ENCODE data around the gene COMMD10.

Gene COMMD10

GRCh38 chr5:116315531-116315930 is 230.7 kb downstream of the COMMD10 start:
- no peaks in the 10 kb centered on the region for H3F3A ChIP-seq (ENCODE audit: insufficient read depth)
- H4K20me1 ChIP-seq (ENCODE audit: low read depth, low read length) = no peaks in the 10 kb centered on the region
- no peaks in the 10 kb centered on the region for H3K27me3 ChIP-seq (ENCODE audit: low read length)
- H3K9me2 ChIP-seq (replicated peaks; ENCODE audit: insufficient read depth, low read length) = no peaks in the 10 kb centered on the region
- TF ChIP-seq CTCF (IDR thresholded peaks at IDR 0.05; ENCODE audit: insufficient read depth, low read length, poor library complexity, severe bottlenecking) = no peak
- no peak for TF ChIP-seq EZH2phosphoT487 (conservative IDR thresholded peaks at IDR 0.05; ENCODE audit: low read length)
- no peak overlapping the region for H2AFZ ChIP-seq (ENCODE audit: low read depth, low read length, severe bottlenecking)
- H3K79me2 ChIP-seq (ENCODE audit: insufficient read depth, low read length) = no peaks in the 10 kb centered on the region
- H3K4me2 ChIP-seq (ENCODE audit: low read depth, low read length, poor library complexity, severe bottlenecking) = no peak overlapping the region
- H3K9ac ChIP-seq (ENCODE audit: low read length) = no peak overlapping the region
- H3K27ac ChIP-seq (ENCODE audit: low read depth, low read length) = no peak overlapping the region
- H3K4me3 ChIP-seq (ENCODE audit: insufficient read depth, low read length, poor library complexity, severe bottlenecking) = no peak overlapping the region
- H3K36me3 ChIP-seq (ENCODE audit: low read length) = no peaks in the 10 kb centered on the region
- no peaks in the 10 kb centered on the region for H3K9me3 ChIP-seq (ENCODE audit: insufficient read depth, low read length)

GRCh38 chr5:116318091-116318854 is 233.4 kb downstream of the COMMD10 start:
- H3K79me2 ChIP-seq (ENCODE audit: insufficient read depth, low read length) = no peaks in the 10 kb centered on the region
- H2AFZ ChIP-seq (ENCODE audit: low read depth, low read length, severe bottlenecking) = no peak overlapping the region
- H3F3A ChIP-seq (ENCODE audit: insufficient read depth) = no peaks in the 10 kb centered on the region
- H3K9me3 ChIP-seq (ENCODE audit: insufficient read depth, low read length) = no peaks in the 10 kb centered on the region
- H3K36me3 ChIP-seq (ENCODE audit: low read length) = no peaks in the 10 kb centered on the region
- H3K4me3 ChIP-seq (ENCODE audit: insufficient read depth, low read length, poor library complexity, severe bottlenecking) = no peak overlapping the region
- TF ChIP-seq CTCF (IDR thresholded peaks at IDR 0.05; ENCODE audit: insufficient read depth, low read length, poor library complexity, severe bottlenecking) (no peak), EZH2phosphoT487 (conservative IDR thresholded peaks at IDR 0.05; ENCODE audit: low read length) (no peak)
- H3K4me2 ChIP-seq (ENCODE audit: low read depth, low read length, poor library complexity, severe bottlenecking) = no peak overlapping the region
- no peaks in the 10 kb centered on the region for H3K27me3 ChIP-seq (ENCODE audit: low read length)
- H3K9ac ChIP-seq (ENCODE audit: low read length) = no peak overlapping the region
- H3K9me2 ChIP-seq (replicated peaks; ENCODE audit: insufficient read depth, low read length) = no peaks in the 10 kb centered on the region
- H3K27ac ChIP-seq (ENCODE audit: low read depth, low read length) = no peak overlapping the region
- no peaks in the 10 kb centered on the region for H4K20me1 ChIP-seq (ENCODE audit: low read depth, low read length)

- H3K27me3 ChIP-seq (ENCODE audit: low read length) = no peaks in the 10 kb centered on the region
- H3K36me3 ChIP-seq (ENCODE audit: low read length) = no peaks in the 10 kb centered on the region
- H3K79me2 ChIP-seq (ENCODE audit: insufficient read depth, low read length) = no peaks in the 10 kb centered on the region
- no peak overlapping the region for H3K4me2 ChIP-seq (ENCODE audit: low read depth, low read length, poor library complexity, severe bottlenecking)
- H3K9ac ChIP-seq (ENCODE audit: low read length) = no peak overlapping the region
- H3F3A ChIP-seq (ENCODE audit: insufficient read depth) = no peaks in the 10 kb centered on the region
- no peaks in the 10 kb centered on the region for H3K9me2 ChIP-seq (replicated peaks; ENCODE audit: insufficient read depth, low read length)
- no peak overlapping the region for H3K4me3 ChIP-seq (ENCODE audit: insufficient read depth, low read length, poor library complexity, severe bottlenecking)
- H2AFZ ChIP-seq (ENCODE audit: low read depth, low read length, severe bottlenecking) = no peak overlapping the region
- H3K27ac ChIP-seq (ENCODE audit: low read depth, low read length) = no peak overlapping the region
- H3K9me3 ChIP-seq (ENCODE audit: insufficient read depth, low read length) = no peaks in the 10 kb centered on the region
- TF ChIP-seq CTCF (IDR thresholded peaks at IDR 0.05; ENCODE audit: insufficient read depth, low read length, poor library complexity, severe bottlenecking) = no peak
- no peak for TF ChIP-seq EZH2phosphoT487 (conservative IDR thresholded peaks at IDR 0.05; ENCODE audit: low read length)
- no peaks in the 10 kb centered on the region for H4K20me1 ChIP-seq (ENCODE audit: low read depth, low read length)
Observed at GRCh38 chr5:116320486-116320885, 235.7 kb downstream of the COMMD10 start.
